Tibial nerve (tissue), 4 donors: ENCODE data around the gene TRIM34.

Experiments
- EP300 ChIP-seq, 2 donors: sonication (generic); formaldehyde crosslinking; IDR thresholded peaks; one replicate each; pipeline ENCODE4 v1.6.1; 2017; ENCODE audit warnings: antibody characterized with exemption in 2 of 2, mild to moderate bottlenecking in 1 of 2
- POLR2A ChIP-seq, 2 donors: fragments of 450-650 bp; IDR thresholded peaks; one replicate each; pipeline ENCODE4 v1.6.1; 2017; ENCODE audit warnings: antibody characterized with exemption in 2 of 2, mild to moderate bottlenecking in 2 of 2, moderate library complexity in 2 of 2
- TF ChIP-seq, protein P1 (sequence below), 5 experiments: fragments of 200-600 bp in 3 of 5; fragments of 450-650 bp in 2 of 5; sonication (generic) in 3 of 5; IDR thresholded peaks; one replicate each; pipeline ENCODE4 v1.5.1; 2016 to 2019; ENCODE audit warnings: antibody characterized with exemption in 5 of 5, mild to moderate bottlenecking in 3 of 5, moderate library complexity in 2 of 5

DNA sequence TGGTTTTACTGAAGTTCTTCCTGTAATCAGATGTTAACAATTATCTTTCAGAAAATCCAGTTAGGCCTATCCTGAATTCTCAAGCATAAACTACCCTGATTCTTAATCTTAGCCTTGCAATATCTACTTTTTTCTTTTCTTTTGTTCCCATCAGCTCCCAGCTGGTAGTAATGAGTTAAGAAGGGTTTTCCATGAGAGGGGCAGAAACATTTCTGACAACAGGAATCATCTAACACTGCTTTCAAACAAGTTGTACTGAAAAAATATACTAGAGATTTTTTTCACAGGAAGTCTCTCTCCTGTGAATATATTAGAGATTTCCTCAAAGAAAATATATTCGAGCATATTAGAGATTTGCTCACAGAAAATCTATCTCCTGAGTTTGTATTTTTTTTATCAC lies 31.7 kb upstream of the TRIM34 start:
- TF ChIP-seq POLR2A (IDR thresholded peaks at IDR 0.05) (no peak), EP300 (IDR thresholded peaks at IDR 0.05) (no peak)
- TF ChIP-seq, protein P1, sequence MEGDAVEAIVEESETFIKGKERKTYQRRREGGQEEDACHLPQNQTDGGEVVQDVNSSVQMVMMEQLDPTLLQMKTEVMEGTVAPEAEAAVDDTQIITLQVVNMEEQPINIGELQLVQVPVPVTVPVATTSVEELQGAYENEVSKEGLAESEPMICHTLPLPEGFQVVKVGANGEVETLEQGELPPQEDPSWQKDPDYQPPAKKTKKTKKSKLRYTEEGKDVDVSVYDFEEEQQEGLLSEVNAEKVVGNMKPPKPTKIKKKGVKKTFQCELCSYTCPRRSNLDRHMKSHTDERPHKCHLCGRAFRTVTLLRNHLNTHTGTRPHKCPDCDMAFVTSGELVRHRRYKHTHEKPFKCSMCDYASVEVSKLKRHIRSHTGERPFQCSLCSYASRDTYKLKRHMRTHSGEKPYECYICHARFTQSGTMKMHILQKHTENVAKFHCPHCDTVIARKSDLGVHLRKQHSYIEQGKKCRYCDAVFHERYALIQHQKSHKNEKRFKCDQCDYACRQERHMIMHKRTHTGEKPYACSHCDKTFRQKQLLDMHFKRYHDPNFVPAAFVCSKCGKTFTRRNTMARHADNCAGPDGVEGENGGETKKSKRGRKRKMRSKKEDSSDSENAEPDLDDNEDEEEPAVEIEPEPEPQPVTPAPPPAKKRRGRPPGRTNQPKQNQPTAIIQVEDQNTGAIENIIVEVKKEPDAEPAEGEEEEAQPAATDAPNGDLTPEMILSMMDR (IDR thresholded peaks at IDR 0.05): no peak
